Naive thymus-derived CD8-positive, alpha-beta T cell (primary cell): Measurements from ENCODE around the gene MPHOSPH10. TPM values are rescaled to one million over a fixed set of nuclear protein-coding genes. Genes with fewer than 3 reads are reported as not detected.
"Not testable (repeated sequence)": the region's sequence is repeated elsewhere in the genome, so short reads cannot be mapped to it uniquely, and the experiment has no call there.

Experiments
- ATAC-seq, 2 donors: fragments of 150-1000 bp; cut with Tn5 transposase in 1 of 2; sonication (Bioruptor Pico), chemical (Tn5 transposase) in 1 of 2; 1 replicate in 1 of 2; 2 replicates in 1 of 2; pipeline ENCODE4 v1.10.0; 2021; ENCODE audit warnings: mild to moderate bottlenecking in 2 of 2, moderate library complexity in 2 of 2
- POLR2A ChIA-PET: fragments of 350-600 bp; sonication (Branson Sonifier 250); formaldehyde crosslinking; loops from one replicate; lab custom pipeline; 2021; ENCODE audit warnings: antibody characterized with exemption; lab: Charles Lee
- DNase-seq, 10 donors: peaks; one replicate each; pipeline versions ENCODE4 v3.0.0 to v3.0.0-alpha.2; 2020 to 2022
- H3K27ac Mint-ChIP-seq, 10 donors: one replicate each; pipeline ENCODE4 v1.8.0; 2020 to 2022; ENCODE audit warnings: mild to moderate bottlenecking in 10 of 10, mixed read lengths in 10 of 10, moderate library complexity in 4 of 10, inconsistent platforms in 1 of 10
- H3K27me3 Mint-ChIP-seq, 5 donors: one replicate each; pipeline ENCODE4 v1.8.0; 2021 to 2022; ENCODE audit warnings: mixed read lengths in 5 of 5
- H3K36me3 Mint-ChIP-seq, 3 donors: one replicate each; pipeline ENCODE4 v1.8.0; 2020 to 2022; ENCODE audit warnings: mixed read lengths in 3 of 3, mild to moderate bottlenecking in 2 of 3, inconsistent platforms in 1 of 3
- H3K4me1 Mint-ChIP-seq, 4 donors: one replicate each; pipeline ENCODE4 v1.8.0; 2021 to 2022; ENCODE audit warnings: mixed read lengths in 4 of 4
- H3K4me3 Mint-ChIP-seq, 10 donors: one replicate each; pipeline ENCODE4 v1.8.0; 2020 to 2022; ENCODE audit warnings: mild to moderate bottlenecking in 10 of 10, mixed read lengths in 10 of 10, moderate library complexity in 6 of 10, inconsistent platforms in 1 of 10
- H3K9me3 Mint-ChIP-seq, 9 donors: one replicate each; pipeline ENCODE4 v1.8.0; 2020 to 2022; ENCODE audit warnings: mixed read lengths in 9 of 9, mild to moderate bottlenecking in 3 of 9, inconsistent platforms in 1 of 9, moderate library complexity in 1 of 9
- polyA plus RNA-seq, 3 donors: library from polyadenylated mRNA; unstranded; fragments of 300-500 nt; fragmentation: Illumina TruSeq; gene quantifications; one replicate each; pipeline ENCODE4 v1.2.3, GENCODE V29; 2021
- total RNA-seq, 8 experiments: library from RNA in 2 of 8; stranded (reverse) in 2 of 8; gene quantifications; one replicate each; pipeline ENCODE4 v1.2.3 and lab custom pipeline; 2021 to 2026

The MPHOSPH10 gene, protein sequence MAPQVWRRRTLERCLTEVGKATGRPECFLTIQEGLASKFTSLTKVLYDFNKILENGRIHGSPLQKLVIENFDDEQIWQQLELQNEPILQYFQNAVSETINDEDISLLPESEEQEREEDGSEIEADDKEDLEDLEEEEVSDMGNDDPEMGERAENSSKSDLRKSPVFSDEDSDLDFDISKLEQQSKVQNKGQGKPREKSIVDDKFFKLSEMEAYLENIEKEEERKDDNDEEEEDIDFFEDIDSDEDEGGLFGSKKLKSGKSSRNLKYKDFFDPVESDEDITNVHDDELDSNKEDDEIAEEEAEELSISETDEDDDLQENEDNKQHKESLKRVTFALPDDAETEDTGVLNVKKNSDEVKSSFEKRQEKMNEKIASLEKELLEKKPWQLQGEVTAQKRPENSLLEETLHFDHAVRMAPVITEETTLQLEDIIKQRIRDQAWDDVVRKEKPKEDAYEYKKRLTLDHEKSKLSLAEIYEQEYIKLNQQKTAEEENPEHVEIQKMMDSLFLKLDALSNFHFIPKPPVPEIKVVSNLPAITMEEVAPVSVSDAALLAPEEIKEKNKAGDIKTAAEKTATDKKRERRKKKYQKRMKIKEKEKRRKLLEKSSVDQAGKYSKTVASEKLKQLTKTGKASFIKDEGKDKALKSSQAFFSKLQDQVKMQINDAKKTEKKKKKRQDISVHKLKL
- total RNA-seq, result 10 to 100 TPM; 55.7 to 58.6 TPM
- polyA plus RNA-seq, result 10 to 100 TPM; 21.5 to 33.6 (median 24.1) TPM
- total RNA-seq (lab: John Stamatoyannopoulos, UW), result 44.2 to 158 (median 94.0) reads per million in 6 experiments

DNA sequence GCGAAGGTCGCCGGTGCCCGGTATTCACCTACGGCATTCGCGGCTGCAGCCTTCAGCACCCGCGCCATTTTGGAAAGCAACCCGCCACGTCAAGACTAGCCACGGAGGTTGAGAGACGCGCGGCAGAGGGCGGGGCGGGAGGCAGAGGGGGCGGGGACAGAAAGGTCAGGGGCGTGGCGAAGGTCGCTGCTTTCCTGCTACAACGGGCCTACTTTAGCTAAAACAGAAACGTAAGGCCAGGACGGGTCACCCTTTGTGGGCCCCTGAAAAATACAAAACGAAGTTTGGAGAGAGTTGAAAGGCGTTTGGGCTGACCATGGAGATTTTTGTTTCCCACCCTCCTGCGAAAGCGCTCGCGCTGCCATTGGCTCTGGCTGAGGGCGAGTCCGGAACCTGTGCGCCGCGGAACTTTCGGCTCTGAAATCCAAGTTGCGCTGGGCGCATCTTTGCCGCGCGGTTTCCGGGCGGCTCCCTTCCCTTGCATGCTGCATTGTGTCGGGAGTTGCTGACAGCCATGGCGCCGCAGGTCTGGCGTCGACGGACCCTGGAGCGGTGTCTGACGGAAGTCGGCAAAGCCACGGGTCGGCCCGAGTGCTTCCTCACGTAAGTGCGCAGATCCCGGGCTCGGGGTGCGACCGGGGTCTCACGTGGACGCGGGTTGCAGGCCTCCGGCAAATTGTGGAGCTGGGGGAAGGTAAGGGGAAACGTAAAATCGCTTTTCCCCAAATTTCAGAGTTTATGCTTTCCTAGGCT is at the start of gene MPHOSPH10, which contains the start of gene MCEE:
Gene MPHOSPH10, plus strand, starts transcription at position 483 of the 753 bp plus-strand sequence. Its CDS starts 32 bp downstream, at position 515.
Gene MCEE, minus strand, starts transcription at position 78 of the 753 bp plus-strand sequence. Its CDS starts 10 bp downstream, at position 68.
- DNase-seq (peak; percentile 80 to 95 (median 86)), ATAC-seq (peak; percentile 88 to 90)
- Mint-ChIP-seq H3K27ac (peak within 1 kb of the TSS in 1 of 10 donors; percentile 73), H3K4me3 (no peak within 1 kb of the TSS), H3K27me3 (no peaks in the 10 kb centered on the region), H3K4me1 (peaks cover 7 to 27% (median 19%) of the 10 kb centered on the region in 4 donors), H3K36me3 (peaks cover 0 to 23% (median 0%) of the 10 kb centered on the region in 3 donors), H3K9me3 (no peaks in the 10 kb centered on the region)
- POLR2A ChIA-PET, result interaction anchor here (0.5 to 4.5 kb wide), 12 partner anchors 9 to 1693 kb away, joined by 3 to 66 read pairs (median 5); partner anchors contain the start of genes ANKRD53, NAGK, NFU1 and PAIP2B

DNA sequence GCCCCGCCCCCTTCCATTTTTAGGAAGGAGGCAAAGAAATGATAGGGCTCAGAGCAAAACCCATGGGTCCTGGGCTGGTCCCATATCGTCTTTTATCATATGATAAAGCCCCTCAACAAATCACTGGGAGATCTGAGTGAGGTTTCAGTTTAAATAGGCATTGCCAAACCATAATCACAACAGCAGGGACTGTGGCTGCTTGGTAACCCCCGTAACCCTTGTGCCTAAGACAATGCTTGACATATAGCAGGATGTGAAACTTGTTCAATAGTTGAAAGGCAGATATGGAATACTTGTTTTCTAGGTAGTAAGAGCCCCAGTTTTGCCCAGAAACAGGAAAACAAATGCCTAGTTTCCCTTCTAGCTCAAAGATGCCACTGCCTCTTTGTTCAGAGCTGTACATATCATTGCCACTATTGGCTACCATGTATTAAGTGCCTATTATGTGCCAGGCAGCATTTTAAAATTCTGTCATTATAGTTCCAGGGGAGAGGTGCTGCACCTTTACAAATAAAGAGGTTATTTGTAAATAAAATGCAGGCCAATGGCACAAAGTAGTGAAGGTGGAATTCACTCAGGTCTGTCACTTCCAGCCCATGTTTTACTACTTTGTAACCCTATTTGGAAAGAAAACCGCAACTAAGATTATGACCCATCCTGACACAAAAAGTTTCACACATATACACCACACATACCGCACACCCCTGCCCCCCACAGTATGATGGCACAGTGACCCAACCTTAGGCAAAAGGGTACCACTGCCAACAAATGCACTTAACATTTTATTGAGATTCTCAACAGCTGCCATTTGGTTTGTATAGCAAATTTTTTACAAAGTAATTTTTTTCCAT is 47.8 kb upstream of the MPHOSPH10 start:
- no peak for ATAC-seq
- Mint-ChIP-seq H3K36me3 (peaks cover 0 to 17% (median 0%) of the 10 kb centered on the region in 3 donors), H3K27ac (peak overlapping the region in 7 of 10 donors; percentile 11 to 65 (median 34)), H3K4me1 (peaks cover 2 to 19% (median 12%) of the 10 kb centered on the region in 4 donors), H3K4me3 (peak overlapping the region in 1 of 10 donors; percentile 24), H3K27me3 (peaks cover 0 to 8% (median 3%) of the 10 kb centered on the region in 5 donors), H3K9me3 (no peaks in the 10 kb centered on the region)
- DNase-seq, result no peak
- POLR2A ChIA-PET, result interaction anchor here (1.3 kb wide), 1 partner anchor 14 kb away, joined by 4 read pairs; the partner anchor contains the start of gene NAGK

DNA sequence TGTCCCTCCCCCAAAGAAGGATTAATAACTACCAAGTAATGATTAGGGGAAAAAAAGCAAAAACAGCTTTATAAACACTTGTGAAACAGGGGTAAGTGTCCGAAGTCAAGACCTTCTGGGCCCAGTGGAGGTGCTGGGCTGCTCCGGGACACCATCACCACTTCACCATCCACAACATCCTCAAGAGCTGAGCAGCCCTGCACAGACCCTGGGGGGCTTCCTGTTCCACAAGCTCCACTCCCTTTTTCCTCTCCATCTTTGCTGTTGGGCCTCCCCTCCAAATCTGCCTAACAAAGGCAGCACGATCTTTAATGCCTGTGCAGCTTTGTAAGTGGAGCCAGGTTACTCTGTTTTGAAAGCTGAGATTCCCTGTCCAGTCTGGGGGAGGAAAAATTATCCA is 47.1 kb upstream of the MPHOSPH10 start:
- peak overlapping the region in 2 of 10 donors; percentile 32 to 59 for H3K27ac Mint-ChIP-seq
- not testable (repeated sequence) for H3K4me3 Mint-ChIP-seq, H3K9me3 Mint-ChIP-seq, ATAC-seq, DNase-seq
- peaks cover 0 to 15% (median 3%) of the 10 kb centered on the region in 5 donors for H3K27me3 Mint-ChIP-seq
- peaks cover 2 to 19% (median 12%) of the 10 kb centered on the region in 4 donors for H3K4me1 Mint-ChIP-seq
- H3K36me3 Mint-ChIP-seq, result peaks cover 0 to 14% (median 0%) of the 10 kb centered on the region in 3 donors
- POLR2A ChIA-PET, result interaction anchor here (1.5 kb wide), 1 partner anchor 15 kb away, joined by 11 read pairs; the partner anchor contains the start of gene NAGK

DNA sequence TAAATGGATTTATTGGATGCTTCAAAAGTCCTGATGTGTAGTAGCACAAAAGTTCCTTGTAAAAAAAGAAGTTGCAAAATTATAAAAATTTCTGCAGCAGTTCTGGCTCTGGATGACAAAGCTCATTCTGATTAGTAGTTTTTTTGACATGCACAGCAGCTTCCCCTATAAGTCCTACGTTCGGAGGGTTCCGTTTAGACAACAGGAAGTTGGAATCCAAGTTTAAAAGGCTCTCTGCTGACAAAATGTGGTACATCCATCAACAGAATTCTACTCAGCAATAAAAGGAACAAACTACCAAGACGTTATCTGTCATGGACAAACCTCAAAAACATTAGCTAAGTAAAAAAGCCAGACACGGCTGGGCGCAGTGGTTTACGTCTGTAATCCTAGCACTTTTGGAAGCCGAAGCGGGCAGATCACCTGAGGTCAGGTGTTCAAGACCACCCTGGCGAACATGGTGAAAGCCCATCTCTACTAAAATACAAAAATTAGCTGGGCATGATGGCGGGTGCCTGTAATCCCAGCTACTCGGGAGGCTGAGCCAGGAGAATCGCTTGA is 46.6 kb upstream of the MPHOSPH10 start:
- H3K27ac Mint-ChIP-seq, result peak overlapping the region in 9 of 10 donors; percentile 44 to 79 (median 72)

DNA sequence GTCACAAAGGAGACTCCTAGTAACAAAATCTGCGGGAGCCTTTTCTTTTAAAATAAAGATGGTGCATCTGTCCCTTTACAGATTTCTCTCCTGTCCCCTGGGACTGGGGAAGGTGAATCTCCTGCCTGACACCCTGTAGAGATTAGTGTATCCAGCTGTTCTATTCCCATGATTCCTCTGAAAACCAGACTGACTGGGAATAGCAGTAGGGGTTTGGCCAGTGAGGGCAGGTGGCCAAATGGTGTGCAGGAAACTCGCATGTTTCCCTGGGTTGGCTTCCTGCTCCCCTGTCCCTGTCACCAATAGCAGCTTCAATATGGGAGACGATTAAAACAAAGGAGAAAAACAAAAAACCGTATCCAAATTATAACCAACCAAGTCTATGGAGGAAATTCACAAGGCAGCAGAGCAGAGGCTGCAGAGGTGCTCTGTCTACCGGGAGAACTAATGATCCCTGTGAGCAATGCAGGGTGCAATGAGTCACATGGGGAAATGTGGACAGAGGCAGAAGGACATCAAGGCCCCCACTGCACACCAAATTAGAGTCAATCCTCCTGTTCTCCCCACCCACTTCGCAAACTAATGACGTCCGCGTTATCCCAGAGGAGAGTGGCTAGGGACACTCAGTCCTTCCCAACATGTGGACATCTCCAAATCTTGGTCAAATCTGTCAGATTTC is 45.0 kb upstream of the MPHOSPH10 start:
- H3K9me3 Mint-ChIP-seq, ATAC-seq, POLR2A ChIA-PET, DNase-seq, H3K36me3 Mint-ChIP-seq, H3K27ac Mint-ChIP-seq, H3K4me3 Mint-ChIP-seq: not testable (repeated sequence)
- Mint-ChIP-seq H3K27me3 (peaks cover 3 to 36% (median 13%) of the 10 kb centered on the region in 5 donors), H3K4me1 (peaks cover 2 to 19% (median 12%) of the 10 kb centered on the region in 4 donors)

More for the DNA sequence above, 46.6 kb upstream of the MPHOSPH10 start:
- POLR2A ChIA-PET, result interaction anchor here (1.1 to 1.5 kb wide), 2 partner anchors 16 to 790 kb away, joined by 7 to 11 read pairs; partner anchors contain the start of genes NAGK and SNRPG
- not testable (repeated sequence) for H3K9me3 Mint-ChIP-seq, H3K36me3 Mint-ChIP-seq, DNase-seq
- H3K4me3 Mint-ChIP-seq, result peak overlapping the region; percentile 40 to 78 (median 70)
- peak; percentile 35 to 57 for ATAC-seq
- H3K27me3 Mint-ChIP-seq, result peaks cover 0 to 20% (median 3%) of the 10 kb centered on the region in 5 donors
- H3K4me1 Mint-ChIP-seq, result peaks cover 2 to 19% (median 12%) of the 10 kb centered on the region in 4 donors

DNA sequence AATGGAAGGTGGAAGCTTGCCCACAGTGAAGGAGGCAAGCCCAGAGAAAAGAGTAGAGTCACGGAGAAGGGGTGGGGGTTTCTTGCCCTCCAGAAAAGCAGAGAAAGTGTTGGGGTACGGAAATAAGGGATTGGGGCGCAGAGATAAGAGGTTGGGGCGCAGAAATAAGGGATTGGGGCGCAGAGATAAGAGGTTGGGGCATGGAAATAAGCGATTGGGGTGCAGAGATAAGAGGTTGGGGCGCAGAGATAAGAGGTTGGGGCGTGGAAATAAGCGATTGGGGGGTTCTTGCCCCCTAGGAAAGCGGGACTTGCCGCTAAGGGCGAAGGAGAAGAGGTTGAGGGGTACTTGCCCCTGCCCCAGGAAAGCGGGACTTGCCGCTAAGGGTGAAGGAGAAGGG is 41.0 kb upstream of the MPHOSPH10 start:
- H3K9me3 Mint-ChIP-seq, H3K4me1 Mint-ChIP-seq, ATAC-seq, H3K36me3 Mint-ChIP-seq, DNase-seq, POLR2A ChIA-PET: not testable (repeated sequence)
- Mint-ChIP-seq H3K4me3 (peak overlapping the region in 1 of 10 donors; percentile 60), H3K27me3 (peaks cover 3 to 39% (median 15%) of the 10 kb centered on the region in 5 donors), H3K27ac (peak overlapping the region in 1 of 10 donors; percentile 21)

DNA sequence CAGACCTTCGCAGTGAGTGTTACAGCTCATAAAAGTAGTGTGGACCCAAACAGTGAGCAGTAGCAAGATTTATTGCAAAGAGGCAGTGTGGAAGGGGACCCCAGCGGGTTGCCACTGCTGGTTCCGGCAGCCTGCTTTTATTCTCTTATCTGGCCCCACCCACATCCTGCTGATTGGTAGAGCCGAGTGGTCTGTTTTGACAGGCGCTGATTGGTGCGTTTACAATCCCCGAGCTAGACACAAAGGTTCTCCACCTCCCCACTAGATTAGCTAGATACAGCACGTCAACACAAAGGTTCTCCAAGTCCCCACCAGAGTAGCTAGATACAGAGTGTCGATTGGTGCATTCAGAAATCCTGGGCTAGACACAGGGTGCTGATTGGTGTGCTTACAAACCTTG is 38.6 kb upstream of the MPHOSPH10 start:
- DNase-seq, ATAC-seq, H3K4me3 Mint-ChIP-seq, H3K4me1 Mint-ChIP-seq, H3K27ac Mint-ChIP-seq, H3K36me3 Mint-ChIP-seq, H3K9me3 Mint-ChIP-seq: not testable (repeated sequence)
- peaks cover 3 to 39% (median 15%) of the 10 kb centered on the region in 5 donors for H3K27me3 Mint-ChIP-seq
- POLR2A ChIA-PET, result interaction anchor here (0.6 to 1.7 kb wide), 2 partner anchors 23 to 1576 kb away, joined by 4 to 6 read pairs; partner anchors contain the start of gene NAGK

DNA sequence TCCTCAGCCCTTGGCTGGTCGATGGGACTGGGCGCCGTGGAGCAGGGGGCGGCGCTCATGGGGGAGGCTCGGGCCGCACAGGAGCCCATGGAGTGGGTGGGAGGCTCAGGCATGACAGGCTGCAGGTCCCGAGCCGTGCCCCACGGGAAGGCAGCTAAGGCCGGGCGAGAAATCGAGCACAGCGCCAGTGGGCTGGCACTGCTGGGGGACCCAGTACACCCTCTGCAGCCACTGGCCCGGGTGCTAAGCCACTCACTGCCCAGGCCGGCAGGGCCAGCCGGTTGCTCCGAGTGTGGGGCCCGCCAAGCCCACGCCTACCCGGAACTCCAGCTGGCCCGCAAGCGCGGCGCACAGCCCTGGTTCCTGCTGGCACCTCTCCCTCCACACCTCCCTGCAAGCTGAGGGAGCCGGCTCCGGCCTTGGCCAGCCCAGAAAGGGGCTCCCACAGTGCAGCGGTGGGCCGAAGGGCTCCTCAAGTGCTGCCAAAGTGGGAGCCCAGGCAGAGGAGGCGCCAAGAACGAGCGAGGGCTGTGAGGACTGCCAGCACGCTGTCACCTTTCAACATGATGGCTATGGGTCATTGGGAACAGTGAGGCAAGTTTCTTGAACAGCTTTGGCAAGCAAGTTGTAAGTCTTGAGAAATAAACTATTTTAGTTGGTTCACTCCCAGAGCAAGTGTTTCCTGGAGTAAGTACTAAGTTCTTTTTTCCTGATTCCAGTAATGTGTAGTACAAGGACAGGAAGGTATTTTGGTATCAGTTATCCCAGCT is 37.8 kb upstream of the MPHOSPH10 start:
- ATAC-seq, H3K27ac Mint-ChIP-seq, H3K9me3 Mint-ChIP-seq, H3K4me1 Mint-ChIP-seq, DNase-seq, H3K4me3 Mint-ChIP-seq, H3K36me3 Mint-ChIP-seq: not testable (repeated sequence)
- peaks cover 3 to 30% (median 12%) of the 10 kb centered on the region in 5 donors for H3K27me3 Mint-ChIP-seq
- POLR2A ChIA-PET, result interaction anchor here (1.7 kb wide), 1 partner anchor 24 kb away, joined by 6 read pairs; the partner anchor contains the start of gene NAGK

DNA sequence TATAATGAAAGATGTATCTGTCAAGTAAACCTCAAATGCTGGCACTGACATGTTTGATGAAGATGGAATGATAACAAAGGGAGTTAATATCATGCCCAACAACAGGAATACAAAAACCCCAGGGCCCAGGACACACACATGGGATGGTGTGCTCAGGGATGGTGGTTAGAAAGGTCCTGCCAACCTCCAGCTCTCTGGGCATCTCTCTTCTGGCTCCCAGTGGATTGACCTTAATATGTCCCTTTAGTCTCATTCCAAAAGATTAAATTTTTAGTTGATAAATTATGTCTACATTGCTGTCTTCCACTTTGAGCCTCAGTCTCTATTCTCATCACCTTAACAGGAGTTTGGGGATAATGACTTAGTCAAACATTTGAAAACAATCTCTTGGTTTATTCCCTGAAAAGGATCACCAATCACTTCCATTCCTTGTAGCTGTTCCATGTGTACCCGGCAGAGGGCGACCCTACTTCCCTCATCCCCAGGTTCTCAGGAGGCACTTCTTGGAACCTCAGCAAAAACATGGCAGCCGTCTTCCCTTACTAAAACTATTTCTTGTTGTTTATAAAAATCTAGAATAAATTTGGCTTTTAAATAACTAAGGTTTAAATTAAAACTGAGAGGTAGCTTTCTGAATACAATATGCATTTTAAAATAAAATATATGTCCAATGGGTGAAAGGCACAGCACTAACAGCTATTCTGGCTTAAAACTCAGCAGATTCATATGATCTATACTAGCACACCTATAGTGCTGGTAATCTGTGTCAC is 30.1 kb upstream of the MPHOSPH10 start:
- ATAC-seq (peak; percentile 46 to 61), DNase-seq (peak in 8 of 10 donors; percentile 3 to 36 (median 29))
- Mint-ChIP-seq H3K36me3 (no peaks in the 10 kb centered on the region), H3K27me3 (peaks cover 0 to 4% (median 1%) of the 10 kb centered on the region in 5 donors), H3K4me1 (peaks cover 0 to 5% (median 2%) of the 10 kb centered on the region in 4 donors), H3K27ac (no peak overlapping the region), H3K4me3 (no peak overlapping the region), H3K9me3 (peaks cover 0 to 2% (median 0%) of the 10 kb centered on the region in 9 donors)
- POLR2A ChIA-PET, result interaction anchor here (0.7 to 2.0 kb wide), 3 partner anchors 19 to 32 kb away, joined by 3 to 12 read pairs (median 3); partner anchors contain the start of gene NAGK
